Endothelial cell of umbilical vein (primary cell): ENCODE measurements around the gene SLC39A9. TPM values are rescaled to one million over a fixed set of nuclear protein-coding genes. Genes with fewer than 3 reads are reported as not detected.

Experiments used
- BruUV-seq: library from RNA; stranded (reverse); fragments of 400-500 nt; replicated peaks from 2 replicates; lab custom pipeline; 2021; lab: Mats Ljungman, UMichigan
- CTCF ChIA-PET: fragments of 300-600, 350-600 bp; sonication (Branson Sonifier 250); formaldehyde crosslinking; loops from one replicate; lab custom pipeline; 2021; ENCODE audit warnings: antibody characterized with exemption, inconsistent platforms; lab: Charles Lee
- POLR2A ChIA-PET: fragments of 300-600, 350-600 bp; sonication (Branson Sonifier 250); formaldehyde crosslinking; loops from one replicate; lab custom pipeline; 2021; ENCODE audit warnings: antibody characterized with exemption, inconsistent platforms; lab: Charles Lee
- DNase-seq: peaks from one replicate; pipeline ENCODE4 v3.0.0-alpha.2; 2011; ENCODE audit warnings: low read depth, low spot score
- FAIRE-seq: peaks from 2 replicates; lab custom pipeline; 2011; peaks lifted over from hg19 to GRCh38; lab: Jason Lieb, UNC
- H2AFZ ChIP-seq: 2 replicates; pipeline ENCODE4 v1.6.0; 2012; ENCODE audit warnings: low read depth, low read length, control low read depth, inconsistent platforms
- H3K27ac ChIP-seq: 2 replicates; pipeline ENCODE4 v1.5.1; 2011; ENCODE audit warnings: low read depth, mild to moderate bottlenecking, control low read depth, low read length, moderate library complexity; ENCODE audit not compliant: insufficient read depth
- H3K27me3 ChIP-seq, 2 experiments: 2 replicates each; pipeline versions ENCODE4 v1.6.0 to v1.6.1; 2011; ENCODE audit warnings: low read length in 2 of 2, mixed read lengths in 1 of 2; ENCODE audit not compliant: control insufficient read depth in 2 of 2, insufficient read depth in 2 of 2
- H3K36me3 ChIP-seq, 2 experiments: 2 replicates in 1 of 2; 3 replicates in 1 of 2; pipeline ENCODE4 v1.5.1; 2011; ENCODE audit warnings: low read length in 2 of 2, mild to moderate bottlenecking in 1 of 2, moderate library complexity in 1 of 2; ENCODE audit not compliant: control insufficient read depth in 2 of 2, insufficient read depth in 2 of 2; ENCODE audit errors: extremely low read depth in 1 of 2
- H3K4me1 ChIP-seq: 3 replicates; pipeline ENCODE4 v1.5.1; 2011; ENCODE audit warnings: mild to moderate bottlenecking, low read length; ENCODE audit not compliant: control insufficient read depth, insufficient read depth; ENCODE audit errors: extremely low read depth
- H3K4me2 ChIP-seq: 2 replicates; pipeline ENCODE4 v1.6.1; 2011; ENCODE audit warnings: low read length, control low read depth, mixed read lengths; ENCODE audit not compliant: insufficient read depth
- H3K4me3 ChIP-seq, 3 experiments: fragments of 200-600 bp in 1 of 3; sonication (generic), shearing (Covaris generic) in 1 of 3; replicated peaks in 1 of 3; 2 replicates each; pipeline ENCODE4 v1.5.1; 2011 to 2016; ENCODE audit warnings: control low read depth in 3 of 3, low read length in 3 of 3, mild to moderate bottlenecking in 2 of 3, inconsistent platforms in 1 of 3, low read depth in 1 of 3, moderate library complexity in 1 of 3; ENCODE audit not compliant: insufficient read depth in 1 of 3
- H3K79me2 ChIP-seq: 2 replicates; pipeline ENCODE4 v1.6.0; 2012; ENCODE audit warnings: low read length, inconsistent platforms; ENCODE audit not compliant: control insufficient read depth, insufficient read depth
- H3K9ac ChIP-seq: replicated peaks from 2 replicates; pipeline ENCODE3; 2011; ENCODE audit warnings: low read length, control low read depth; ENCODE audit not compliant: insufficient read depth; ENCODE audit errors: extremely low read depth
- H3K9me1 ChIP-seq: replicated peaks from 3 replicates; pipeline ENCODE4 v1.6.0; 2011; ENCODE audit warnings: mild to moderate bottlenecking, low read length; ENCODE audit not compliant: control insufficient read depth, insufficient read depth; ENCODE audit errors: extremely low read depth
- H3K9me3 ChIP-seq: replicated peaks from 2 replicates; pipeline ENCODE4 v1.5.1; 2012; ENCODE audit warnings: low read length, inconsistent platforms; ENCODE audit not compliant: control insufficient read depth, insufficient read depth
- H4K20me1 ChIP-seq: replicated peaks from 2 replicates; pipeline ENCODE3; 2011; ENCODE audit warnings: mild to moderate bottlenecking, low read length; ENCODE audit not compliant: control insufficient read depth, insufficient read depth; ENCODE audit errors: extremely low read depth
- EZH2 ChIP-seq: IDR thresholded peaks from 2 replicates; pipeline ENCODE4 v1.6.1; 2012; ENCODE audit warnings: borderline replicate concordance, low read depth, mild to moderate bottlenecking, moderate library complexity, low read length, inconsistent platforms; ENCODE audit not compliant: severe bottlenecking
- FOS ChIP-seq: IDR thresholded peaks from 2 replicates; pipeline ENCODE4 v1.6.1; 2011; ENCODE audit warnings: mild to moderate bottlenecking, low read length, moderate library complexity, borderline replicate concordance; ENCODE audit not compliant: insufficient read depth
- GATA2 ChIP-seq: IDR thresholded peaks from 2 replicates; pipeline ENCODE4 v1.7.0; 2011; ENCODE audit warnings: low read depth, mild to moderate bottlenecking, moderate library complexity, mixed read lengths, low read length; ENCODE audit not compliant: insufficient read length, insufficient read depth
- JUN ChIP-seq: IDR thresholded peaks from 2 replicates; pipeline ENCODE4 v1.6.1; 2011; ENCODE audit warnings: borderline replicate concordance, low read depth; ENCODE audit not compliant: insufficient read length, insufficient read depth
- MYC ChIP-seq: IDR thresholded peaks from one replicate; pipeline ENCODE4 v1.6.1; 2011; ENCODE audit warnings: mild to moderate bottlenecking, low read depth, low read length
- POLR2A ChIP-seq: IDR thresholded peaks from 2 replicates; pipeline ENCODE4 v1.6.1; 2012; ENCODE audit warnings: low read depth, mild to moderate bottlenecking, control low read depth, low read length
- POLR2AphosphoS5 ChIP-seq: IDR thresholded peaks from 2 replicates; pipeline ENCODE4 v1.6.1; 2012; ENCODE audit warnings: low read depth, mild to moderate bottlenecking, control low read depth, low read length, moderate library complexity; ENCODE audit not compliant: insufficient read depth
- dilution Hi-C: fragments of 300-500 bp; cut with MboI; formaldehyde crosslinking; loops from one replicate; pipeline ENCODE4 v1.15.0; 2019; ENCODE audit warnings: low sequenced_read_pairs; ENCODE audit not compliant: extremely low pct_ligation_motif_present
- intact Hi-C: fragments of 100-400 bp; cut with micrococcal nuclease; formaldehyde crosslinking; loops from one replicate; pipeline ENCODE4 v1.10.0; 2022
- polyA plus RNA-seq, 4 experiments: library from polyadenylated mRNA; depleted of rRNA in 3 of 4; stranded (reverse) in 3 of 4; unstranded in 1 of 4; fragments of >200 nt; gene quantifications; 2 replicates each; pipeline versions ENCODE4 v1.2.1 to v1.2.3, GENCODE V29; 2011 to 2012; ENCODE audit warnings: missing spikeins in 1 of 4
- total RNA-seq: library from RNA; stranded (reverse); gene quantifications from 2 replicates; pipeline ENCODE4 v1.2.3, GENCODE V29; 2021
- TF ChIP-seq, protein P1 (sequence below), 2 donors: IDR thresholded peaks; 1 replicate in 1 of 2; 2 replicates in 1 of 2; pipeline ENCODE4 v1.5.1; 2011; ENCODE audit warnings: low read length in 2 of 2, mild to moderate bottlenecking in 2 of 2, moderate library complexity in 2 of 2, control low read depth in 1 of 2, inconsistent platforms in 1 of 2, low read depth in 1 of 2; ENCODE audit not compliant: insufficient read depth in 1 of 2; ENCODE audit errors: extremely low read depth in 1 of 2
- TF ChIP-seq, protein P2 (sequence below): IDR thresholded peaks from 2 replicates; pipeline ENCODE4 v1.6.1; 2011; ENCODE audit not compliant: insufficient read depth, insufficient read length

Gene SLC39A9
- total and polyA plus RNA-seq, 2 donors (not counting 3 experiments of a cell fraction or from before 2014, with no cell fraction given): 39.8 to 55.2 TPM

DNA sequence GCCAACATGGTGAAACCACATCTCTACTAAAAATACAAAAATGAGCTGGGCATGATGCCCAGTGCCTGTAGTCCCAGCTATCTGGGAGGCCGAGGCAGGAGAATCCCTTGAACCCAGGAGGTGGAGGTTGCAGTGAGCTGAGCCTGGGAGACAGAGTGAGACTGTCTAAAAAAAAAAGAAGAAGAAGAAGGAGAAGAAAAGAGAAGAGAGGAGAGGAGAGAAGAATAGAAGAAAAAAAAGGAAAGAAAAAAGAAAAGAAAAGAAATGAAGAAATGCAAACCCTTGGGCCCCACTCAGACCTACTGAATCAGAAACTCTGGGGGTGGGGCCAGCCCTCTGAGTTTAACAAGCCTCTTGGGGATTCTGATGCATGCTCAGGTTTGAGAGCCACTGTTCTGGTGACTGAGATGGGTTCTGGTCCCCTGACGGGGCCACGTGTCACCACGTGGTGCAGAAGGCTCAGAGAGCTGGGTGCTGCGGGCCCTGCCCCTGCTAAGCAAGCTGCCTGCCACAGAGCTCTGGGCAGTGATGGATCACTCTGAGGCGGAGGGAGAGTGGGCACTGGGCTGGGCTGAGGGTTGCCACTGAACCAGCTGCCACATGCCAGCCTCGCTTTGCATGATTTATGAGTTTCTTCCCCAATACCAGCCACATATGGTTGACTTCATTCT lies 37.9 kb upstream of the SLC39A9 start:
- POLR2A ChIA-PET: no interaction called here
- CTCF ChIA-PET: interaction anchor here (0.7 to 4.2 kb wide), 3 partner anchors 9 to 118 kb away, joined by 3 to 18 read pairs (median 7); no protein-coding TSS in a partner anchor
- H3K4me2 ChIP-seq: no peak overlapping the region
- peaks cover 2 to 5% of the 10 kb centered on the region in 2 experiments for H3K27me3 ChIP-seq
- H3K4me1 ChIP-seq: no peaks in the 10 kb centered on the region
- H3K27ac ChIP-seq: no peak overlapping the region
- H3K9ac ChIP-seq: no peak overlapping the region
- BruUV-seq: no TSS peak
- H3K9me3 ChIP-seq: no peaks in the 10 kb centered on the region
- dilution Hi-C loops: no loop called here
- H4K20me1 ChIP-seq: no peaks in the 10 kb centered on the region
- TF ChIP-seq POLR2A: no peak
- no peak for TF ChIP-seq FOS
- TF ChIP-seq JUN: no peak
- TF ChIP-seq GATA2: no peak
- no peak for TF ChIP-seq MYC
- TF ChIP-seq, protein P1, sequence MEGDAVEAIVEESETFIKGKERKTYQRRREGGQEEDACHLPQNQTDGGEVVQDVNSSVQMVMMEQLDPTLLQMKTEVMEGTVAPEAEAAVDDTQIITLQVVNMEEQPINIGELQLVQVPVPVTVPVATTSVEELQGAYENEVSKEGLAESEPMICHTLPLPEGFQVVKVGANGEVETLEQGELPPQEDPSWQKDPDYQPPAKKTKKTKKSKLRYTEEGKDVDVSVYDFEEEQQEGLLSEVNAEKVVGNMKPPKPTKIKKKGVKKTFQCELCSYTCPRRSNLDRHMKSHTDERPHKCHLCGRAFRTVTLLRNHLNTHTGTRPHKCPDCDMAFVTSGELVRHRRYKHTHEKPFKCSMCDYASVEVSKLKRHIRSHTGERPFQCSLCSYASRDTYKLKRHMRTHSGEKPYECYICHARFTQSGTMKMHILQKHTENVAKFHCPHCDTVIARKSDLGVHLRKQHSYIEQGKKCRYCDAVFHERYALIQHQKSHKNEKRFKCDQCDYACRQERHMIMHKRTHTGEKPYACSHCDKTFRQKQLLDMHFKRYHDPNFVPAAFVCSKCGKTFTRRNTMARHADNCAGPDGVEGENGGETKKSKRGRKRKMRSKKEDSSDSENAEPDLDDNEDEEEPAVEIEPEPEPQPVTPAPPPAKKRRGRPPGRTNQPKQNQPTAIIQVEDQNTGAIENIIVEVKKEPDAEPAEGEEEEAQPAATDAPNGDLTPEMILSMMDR (IDR thresholded peaks at IDR 0.05; ENCODE audit: extremely low read depth in 1 of 2, insufficient read depth in 1 of 2, low read depth in 1 of 2, low read length in 2 of 2): no peak
- no peak for TF ChIP-seq EZH2
- TF ChIP-seq, protein P2, sequence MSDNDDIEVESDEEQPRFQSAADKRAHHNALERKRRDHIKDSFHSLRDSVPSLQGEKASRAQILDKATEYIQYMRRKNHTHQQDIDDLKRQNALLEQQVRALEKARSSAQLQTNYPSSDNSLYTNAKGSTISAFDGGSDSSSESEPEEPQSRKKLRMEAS: no peak
- no peak for TF ChIP-seq POLR2AphosphoS5
- intact Hi-C loops: no loop called here
- no peaks in the 10 kb centered on the region for H3K36me3 ChIP-seq
- H2AFZ ChIP-seq: no peak overlapping the region
- no peaks in the 10 kb centered on the region for H3K9me1 ChIP-seq
- FAIRE-seq: no peak
- H3K4me3 ChIP-seq: no peak overlapping the region
- H3K79me2 ChIP-seq: no peaks in the 10 kb centered on the region
- DNase-seq: no peak
